Keratinocyte (primary cell): Measurements from ENCODE around the gene FLNC. TPM values are rescaled to one million over a fixed set of nuclear protein-coding genes. Genes with fewer than 3 reads are reported as not detected.

ENCODE experiments used
- DNase-seq: peaks from one replicate; pipeline ENCODE4 v3.0.0-alpha.2; 2011; ENCODE audit warnings: low read depth, missing footprints, low spot score
- FAIRE-seq: peaks from 2 replicates; lab custom pipeline; 2011; peaks lifted over from hg19 to GRCh38; lab: Jason Lieb, UNC
- H2AFZ ChIP-seq: 2 replicates; pipeline ENCODE4 v1.6.0; 2012; ENCODE audit warnings: low read length, control low read depth, inconsistent platforms; ENCODE audit not compliant: control insufficient read depth
- H3K27ac ChIP-seq: 2 replicates; pipeline ENCODE4 v1.5.1; 2011; ENCODE audit warnings: low read length; ENCODE audit not compliant: control insufficient read depth, insufficient read depth
- H3K27me3 ChIP-seq: 3 replicates; pipeline ENCODE4 v1.6.0; 2011; ENCODE audit warnings: low read length; ENCODE audit not compliant: control insufficient read depth, insufficient read depth; ENCODE audit errors: extremely low read depth
- H3K36me3 ChIP-seq, 2 experiments: 2 replicates in 1 of 2; 3 replicates in 1 of 2; pipeline ENCODE4 v1.5.1; 2011; ENCODE audit warnings: low read length in 2 of 2, mild to moderate bottlenecking in 1 of 2; ENCODE audit not compliant: control insufficient read depth in 2 of 2, insufficient read depth in 2 of 2; ENCODE audit errors: extremely low read depth in 1 of 2
- H3K4me1 ChIP-seq: 3 replicates; pipeline ENCODE4 v1.5.1; 2011; ENCODE audit warnings: low read length; ENCODE audit not compliant: control insufficient read depth, insufficient read depth; ENCODE audit errors: extremely low read depth
- H3K4me2 ChIP-seq: 3 replicates; pipeline ENCODE4 v1.6.0; 2011; ENCODE audit warnings: low read depth, low read length; ENCODE audit not compliant: control insufficient read depth, insufficient read depth; ENCODE audit errors: extremely low read depth
- H3K4me3 ChIP-seq, 3 experiments: fragments of 200-600 bp in 1 of 3; sonication (generic) in 1 of 3; 2 replicates in 2 of 3; 3 replicates in 1 of 3; pipeline ENCODE4 v1.5.1; 2011 to 2016; ENCODE audit warnings: low read length in 3 of 3, mild to moderate bottlenecking in 3 of 3, control low read depth in 2 of 3, inconsistent platforms in 1 of 3, low read depth in 1 of 3, mixed read lengths in 1 of 3, mixed run types in 1 of 3, moderate library complexity in 1 of 3; ENCODE audit not compliant: control insufficient read depth in 2 of 3, insufficient read depth in 2 of 3; ENCODE audit errors: extremely low read depth in 1 of 3
- H3K79me2 ChIP-seq: 2 replicates; pipeline ENCODE4 v1.6.0; 2012; ENCODE audit warnings: low read length; ENCODE audit not compliant: control insufficient read depth, insufficient read depth
- H3K9ac ChIP-seq: 3 replicates; pipeline ENCODE4 v1.6.0; 2011; ENCODE audit warnings: low read length; ENCODE audit not compliant: control insufficient read depth, insufficient read depth; ENCODE audit errors: extremely low read depth
- H3K9me1 ChIP-seq: 3 replicates; pipeline ENCODE4 v1.6.0; 2011; ENCODE audit warnings: low read length; ENCODE audit not compliant: control insufficient read depth, insufficient read depth; ENCODE audit errors: extremely low read depth
- H3K9me3 ChIP-seq: 2 replicates; pipeline ENCODE4 v1.5.1; 2012; ENCODE audit warnings: low read depth, low read length; ENCODE audit not compliant: control insufficient read depth
- H4K20me1 ChIP-seq: 3 replicates; pipeline ENCODE4 v1.6.0; 2011; ENCODE audit warnings: low read length; ENCODE audit not compliant: control insufficient read depth, insufficient read depth; ENCODE audit errors: extremely low read depth
- EZH2 ChIP-seq: IDR thresholded peaks from one replicate; pipeline ENCODE4 v1.6.1; 2012; ENCODE audit warnings: inconsistent platforms, mild to moderate bottlenecking, low read length, moderate library complexity
- dilution Hi-C: fragments of 300-500 bp; cut with MboI; formaldehyde crosslinking; loops from one replicate; pipeline ENCODE4 v1.7.0; 2020; ENCODE audit warnings: low sequenced_read_pairs; ENCODE audit not compliant: extremely low pct_ligation_motif_present
- polyA plus RNA-seq, 5 experiments: library from polyadenylated mRNA; depleted of rRNA in 3 of 5; stranded (reverse) in 3 of 5; stranded (forward) in 1 of 5; unstranded in 1 of 5; fragments of >200 nt; gene quantifications; 1 replicate in 1 of 5; 2 replicates in 3 of 5; 3 replicates in 1 of 5; pipeline versions ENCODE4 v1.2.1 to v1.2.3, GENCODE V29; 2011 to 2012; ENCODE audit warnings: missing spikeins in 2 of 5, low read depth in 1 of 5, low replicate concordance in 1 of 5
- TF ChIP-seq, protein P1 (sequence below), 3 experiments: IDR thresholded peaks in 1 of 3; conservative IDR thresholded peaks in 1 of 3; optimal IDR thresholded peaks in 1 of 3; 2 replicates in 2 of 3; 3 replicates in 1 of 3; pipeline versions ENCODE3 to v1.5.1; 2011; ENCODE audit warnings: low read length in 3 of 3, mild to moderate bottlenecking in 3 of 3, moderate library complexity in 2 of 3, control low read depth in 1 of 3, inconsistent platforms in 1 of 3; ENCODE audit not compliant: insufficient read depth in 2 of 3; ENCODE audit errors: extremely low read depth in 1 of 3

The FLNC gene
- polyA plus RNA-seq, 1 donor (not counting 4 experiments of a cell fraction or from before 2014, with no cell fraction given), result 0.03 TPM

DNA sequence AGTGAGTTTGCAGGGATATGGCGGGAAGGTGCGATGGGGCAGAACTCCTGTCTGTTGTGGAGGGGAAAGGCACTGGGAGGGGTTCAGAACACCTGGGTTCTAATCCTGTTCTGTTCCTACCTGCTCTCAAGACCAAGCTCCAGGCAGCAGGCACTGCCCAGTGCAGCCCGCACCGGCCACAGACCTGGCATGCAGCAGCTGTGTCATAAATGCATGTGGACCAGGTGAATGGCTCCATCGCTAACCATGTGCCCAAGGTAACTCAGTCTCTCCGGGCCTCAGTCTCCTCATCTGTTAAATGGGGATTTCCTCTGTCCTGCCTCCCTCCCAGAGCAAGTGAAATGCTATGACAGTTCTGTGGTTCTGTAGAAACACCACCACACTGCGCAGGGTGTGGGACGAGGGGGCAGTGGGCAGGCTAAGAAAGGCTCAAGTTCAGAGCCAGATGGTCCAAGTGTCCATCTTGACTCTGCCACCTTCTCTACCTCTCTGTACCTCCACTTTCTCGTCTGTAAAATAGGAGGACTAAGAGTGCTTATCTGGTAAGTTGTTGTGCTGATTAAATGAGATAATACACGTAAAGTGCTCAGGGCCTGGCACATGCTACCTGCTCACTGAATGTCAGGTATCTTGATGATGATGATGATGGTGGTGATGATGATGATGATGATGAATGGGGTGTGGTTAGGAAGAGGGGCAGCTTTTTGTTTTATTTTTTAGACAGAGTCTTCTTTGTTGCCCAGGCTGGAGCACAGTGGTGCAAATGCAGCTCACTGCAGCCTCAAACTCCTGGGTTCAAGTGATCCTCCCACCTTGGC is 55.4 kb downstream of the FLNC start:
- H3K4me2 ChIP-seq, result no peak overlapping the region
- no peaks in the 10 kb centered on the region for H3K9me1 ChIP-seq
- TF ChIP-seq, protein P1, sequence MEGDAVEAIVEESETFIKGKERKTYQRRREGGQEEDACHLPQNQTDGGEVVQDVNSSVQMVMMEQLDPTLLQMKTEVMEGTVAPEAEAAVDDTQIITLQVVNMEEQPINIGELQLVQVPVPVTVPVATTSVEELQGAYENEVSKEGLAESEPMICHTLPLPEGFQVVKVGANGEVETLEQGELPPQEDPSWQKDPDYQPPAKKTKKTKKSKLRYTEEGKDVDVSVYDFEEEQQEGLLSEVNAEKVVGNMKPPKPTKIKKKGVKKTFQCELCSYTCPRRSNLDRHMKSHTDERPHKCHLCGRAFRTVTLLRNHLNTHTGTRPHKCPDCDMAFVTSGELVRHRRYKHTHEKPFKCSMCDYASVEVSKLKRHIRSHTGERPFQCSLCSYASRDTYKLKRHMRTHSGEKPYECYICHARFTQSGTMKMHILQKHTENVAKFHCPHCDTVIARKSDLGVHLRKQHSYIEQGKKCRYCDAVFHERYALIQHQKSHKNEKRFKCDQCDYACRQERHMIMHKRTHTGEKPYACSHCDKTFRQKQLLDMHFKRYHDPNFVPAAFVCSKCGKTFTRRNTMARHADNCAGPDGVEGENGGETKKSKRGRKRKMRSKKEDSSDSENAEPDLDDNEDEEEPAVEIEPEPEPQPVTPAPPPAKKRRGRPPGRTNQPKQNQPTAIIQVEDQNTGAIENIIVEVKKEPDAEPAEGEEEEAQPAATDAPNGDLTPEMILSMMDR (optimal IDR thresholded peaks at IDR 0.05 in 1 of 3, IDR thresholded peaks at IDR 0.05 in 1 of 3, conservative IDR thresholded peaks at IDR 0.05 in 1 of 3; ENCODE audit: extremely low read depth in 1 of 3, insufficient read depth in 2 of 3, low read length in 3 of 3), result no peak
- no peak for TF ChIP-seq EZH2
- no peak overlapping the region for H3K4me3 ChIP-seq
- no peaks in the 10 kb centered on the region for H3K27me3 ChIP-seq
- H3K36me3 ChIP-seq, result no peaks in the 10 kb centered on the region
- FAIRE-seq, result no peak
- H3K27ac ChIP-seq, result no peak overlapping the region
- no peak for DNase-seq
- peaks cover 2% of the 10 kb centered on the region for H3K9me3 ChIP-seq
- H4K20me1 ChIP-seq, result no peaks in the 10 kb centered on the region
- no peak overlapping the region for H2AFZ ChIP-seq
- H3K79me2 ChIP-seq, result no peaks in the 10 kb centered on the region
- no peak overlapping the region for H3K9ac ChIP-seq
- dilution Hi-C loops, result no loop called here
- peaks cover 6% of the 10 kb centered on the region for H3K4me1 ChIP-seq

DNA sequence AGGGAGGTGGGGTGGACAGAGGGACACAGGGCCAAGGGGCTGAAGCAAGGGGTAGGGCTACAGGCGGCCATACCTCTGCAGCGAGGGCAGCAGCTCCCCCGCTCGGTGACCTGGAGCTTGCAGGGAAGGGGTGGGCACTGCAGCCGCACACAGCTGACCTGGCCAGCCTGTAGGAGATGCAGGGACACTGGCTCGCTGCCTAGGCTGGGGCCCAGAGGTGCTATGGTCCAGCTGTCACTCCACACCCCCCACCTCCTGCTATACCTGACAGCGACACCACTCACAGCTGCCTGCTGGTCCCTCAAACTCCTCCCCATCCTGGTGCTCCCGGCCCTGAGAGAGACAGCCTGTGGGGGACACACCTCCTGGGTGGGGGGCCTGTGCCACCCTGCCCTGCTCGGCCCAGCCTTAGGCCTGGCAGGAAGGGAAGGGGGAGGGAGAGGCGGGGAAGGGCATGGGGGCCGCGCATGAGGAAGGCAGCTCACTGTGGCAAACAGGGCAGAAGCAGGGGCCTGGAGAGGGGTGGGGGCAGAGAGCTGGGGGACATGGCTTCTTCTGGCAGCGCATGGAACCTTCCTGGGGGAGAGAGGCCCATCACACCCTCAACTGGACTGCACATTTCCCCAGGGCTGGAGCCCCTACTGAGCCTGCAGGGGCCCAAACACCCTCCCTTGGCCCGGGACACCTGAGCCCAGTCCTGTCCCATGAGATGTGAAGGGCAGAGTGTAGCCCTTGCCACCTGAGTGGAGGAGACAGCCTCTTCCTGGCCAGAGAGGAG is 56.4 kb downstream of the FLNC start:
- H3K4me3 ChIP-seq, result no peak overlapping the region

More for the DNA sequence above, 56.4 kb downstream of the FLNC start:
- Histone ChIP-seq H4K20me1 (no peaks in the 10 kb centered on the region), H2AFZ (no peak overlapping the region), H3K27me3 (no peaks in the 10 kb centered on the region), H3K4me1 (peaks cover 6% of the 10 kb centered on the region), H3K4me2 (no peak overlapping the region), H3K9ac (no peak overlapping the region), H3K79me2 (no peaks in the 10 kb centered on the region), H3K9me1 (no peaks in the 10 kb centered on the region), H3K36me3 (no peaks in the 10 kb centered on the region), H3K27ac (no peak overlapping the region), H3K9me3 (peaks cover 2% of the 10 kb centered on the region)
- no peak for TF ChIP-seq EZH2
- TF ChIP-seq, protein P1 (optimal IDR thresholded peaks at IDR 0.05 in 1 of 3, IDR thresholded peaks at IDR 0.05 in 1 of 3, conservative IDR thresholded peaks at IDR 0.05 in 1 of 3; ENCODE audit: extremely low read depth in 1 of 3, insufficient read depth in 2 of 3, low read length in 3 of 3), result no peak
- DNase-seq, result no peak
- no peak for FAIRE-seq
- dilution Hi-C loops, result no loop called here
